Spleen (tissue), 7 donors: ENCODE data around the gene CYP39A1.

Experiments
- POLR2AphosphoS5 ChIP-seq, 3 donors: sonication (generic); formaldehyde crosslinking; IDR thresholded peaks; one replicate each; pipeline ENCODE4 v1.5.1; 2017; ENCODE audit warnings: antibody characterized with exemption in 3 of 3
- TF ChIP-seq, protein P1 (sequence below), 11 experiments: fragments of 200-600 bp in 7 of 11; fragments of 450-650 bp in 4 of 11; sonication (generic) in 4 of 11; IDR thresholded peaks in 8 of 11; conservative IDR thresholded peaks in 3 of 11; 1 replicate in 7 of 11; 2 replicates in 4 of 11; pipeline versions ENCODE4 v1.4.0 to v1.8.0; 2016 to 2021; ENCODE audit warnings: antibody characterized with exemption in 11 of 11, inconsistent platforms in 4 of 11, mild to moderate bottlenecking in 1 of 11
- donor health status: DM: no; HTN: no; CAD: no; lungs with moderate emphysema.
- donor health status: DM: no; HTN: no; CAD: no.
- donor health status: DM: no; HTN: no; CAD: no.

DNA sequence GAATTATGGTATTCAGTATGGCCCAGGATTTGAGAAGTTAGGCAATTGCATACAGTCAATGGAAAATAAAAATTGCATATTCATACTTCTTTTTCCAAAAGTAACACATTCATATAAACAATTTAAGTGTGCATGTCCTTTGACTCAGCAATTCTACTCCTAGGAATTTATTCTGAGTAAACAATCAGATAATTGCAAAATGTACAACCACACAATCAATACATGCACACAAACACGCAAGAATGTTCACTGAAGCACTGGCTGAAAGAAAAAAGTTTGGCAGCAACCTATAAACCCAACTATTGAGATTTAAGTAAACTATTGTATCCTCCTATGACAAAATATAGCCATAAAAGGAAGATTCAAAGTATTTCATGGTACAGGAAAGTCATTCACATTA lies 1.6 kb downstream of the CYP39A1 start:
- TF ChIP-seq POLR2AphosphoS5 (IDR thresholded peaks at IDR 0.05), result no peak
- TF ChIP-seq, protein P1, sequence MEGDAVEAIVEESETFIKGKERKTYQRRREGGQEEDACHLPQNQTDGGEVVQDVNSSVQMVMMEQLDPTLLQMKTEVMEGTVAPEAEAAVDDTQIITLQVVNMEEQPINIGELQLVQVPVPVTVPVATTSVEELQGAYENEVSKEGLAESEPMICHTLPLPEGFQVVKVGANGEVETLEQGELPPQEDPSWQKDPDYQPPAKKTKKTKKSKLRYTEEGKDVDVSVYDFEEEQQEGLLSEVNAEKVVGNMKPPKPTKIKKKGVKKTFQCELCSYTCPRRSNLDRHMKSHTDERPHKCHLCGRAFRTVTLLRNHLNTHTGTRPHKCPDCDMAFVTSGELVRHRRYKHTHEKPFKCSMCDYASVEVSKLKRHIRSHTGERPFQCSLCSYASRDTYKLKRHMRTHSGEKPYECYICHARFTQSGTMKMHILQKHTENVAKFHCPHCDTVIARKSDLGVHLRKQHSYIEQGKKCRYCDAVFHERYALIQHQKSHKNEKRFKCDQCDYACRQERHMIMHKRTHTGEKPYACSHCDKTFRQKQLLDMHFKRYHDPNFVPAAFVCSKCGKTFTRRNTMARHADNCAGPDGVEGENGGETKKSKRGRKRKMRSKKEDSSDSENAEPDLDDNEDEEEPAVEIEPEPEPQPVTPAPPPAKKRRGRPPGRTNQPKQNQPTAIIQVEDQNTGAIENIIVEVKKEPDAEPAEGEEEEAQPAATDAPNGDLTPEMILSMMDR (IDR thresholded peaks at IDR 0.05 in 8 of 11, conservative IDR thresholded peaks at IDR 0.05 in 3 of 11), result no peak
